KMS-11 (cell line): ENCODE measurements around the gene DRC1.

Source experiments
- H2AFZ ChIP-seq: fragments of 200-600 bp; sonication (generic); 2 replicates; pipeline ENCODE4 v1.6.1; 2016; ENCODE audit warnings: antibody characterized with exemption, mixed run types, low read depth
- H3K27ac ChIP-seq: fragments of 200-600 bp; sonication (generic); 2 replicates; pipeline ENCODE4 v1.6.1; 2016; ENCODE audit warnings: mild to moderate bottlenecking, mixed run types
- H3K27me3 ChIP-seq: fragments of 200-600 bp; sonication (generic); 2 replicates; pipeline ENCODE4 v1.6.1; 2017; ENCODE audit warnings: mild to moderate bottlenecking, low read depth, mixed run types, moderate library complexity; ENCODE audit not compliant: insufficient read depth
- H3K36me3 ChIP-seq: fragments of 200-600 bp; sonication (generic); 2 replicates; pipeline ENCODE4 v1.6.1; 2017; ENCODE audit warnings: mild to moderate bottlenecking, mixed run types; ENCODE audit not compliant: insufficient read depth
- H3K4me1 ChIP-seq: fragments of 200-600 bp; sonication (generic); 2 replicates; pipeline ENCODE4 v1.6.1; 2016; ENCODE audit warnings: mild to moderate bottlenecking, low read depth, mixed run types; ENCODE audit not compliant: poor library complexity, severe bottlenecking
- H3K4me2 ChIP-seq: fragments of 200-600 bp; sonication (generic); 2 replicates; pipeline ENCODE4 v1.7.0; 2016; ENCODE audit warnings: mild to moderate bottlenecking, mixed run types
- H3K4me3 ChIP-seq: fragments of 200-600 bp; sonication (generic); IDR thresholded peaks from 2 replicates; pipeline ENCODE4 v1.6.1; 2017; ENCODE audit warnings: low read depth, low read length, mixed read lengths; ENCODE audit not compliant: insufficient read depth
- H3K79me2 ChIP-seq: fragments of 200-600 bp; sonication (generic); 2 replicates; pipeline ENCODE4 v1.6.1; 2016; ENCODE audit warnings: low read depth, mixed run types; ENCODE audit not compliant: insufficient read depth
- H3K9ac ChIP-seq: fragments of 200-600 bp; sonication (generic); 2 replicates; pipeline ENCODE4 v1.6.1; 2016; ENCODE audit warnings: mild to moderate bottlenecking, mixed run types
- H4K20me1 ChIP-seq: fragments of 200-600 bp; sonication (generic); 2 replicates; pipeline ENCODE4 v1.6.1; 2016; ENCODE audit warnings: mild to moderate bottlenecking, mixed run types; ENCODE audit not compliant: insufficient read depth
- CTCF ChIP-seq: fragments of 200-600 bp; sonication (generic); conservative IDR thresholded peaks from 2 replicates; pipeline ENCODE4 v1.6.1; 2017; ENCODE audit warnings: low read depth, mild to moderate bottlenecking, antibody characterized with exemption, low read length, moderate library complexity, mixed read lengths

DRC1 gene

GRCh38 chr2:26470601-26471260 lies 69.0 kb downstream of the DRC1 start:
- Histone ChIP-seq H3K27ac (no peak overlapping the region), H4K20me1 (no peaks in the 10 kb centered on the region), H3K36me3 (no peaks in the 10 kb centered on the region), H3K4me3 (no peak overlapping the region), H3K4me1 (no peaks in the 10 kb centered on the region), H2AFZ (no peak overlapping the region), H3K4me2 (no peak overlapping the region), H3K27me3 (no peaks in the 10 kb centered on the region), H3K9ac (no peak overlapping the region), H3K79me2 (no peaks in the 10 kb centered on the region)
- TF ChIP-seq CTCF = no peak

GRCh38 chr2:26471289-26471688 lies 69.6 kb downstream of the DRC1 start:
- Histone ChIP-seq H3K9ac (no peak overlapping the region), H3K4me3 (no peak overlapping the region), H2AFZ (no peak overlapping the region), H3K79me2 (no peaks in the 10 kb centered on the region), H3K4me1 (no peaks in the 10 kb centered on the region), H3K36me3 (no peaks in the 10 kb centered on the region), H4K20me1 (no peaks in the 10 kb centered on the region), H3K4me2 (no peak overlapping the region), H3K27ac (no peak overlapping the region), H3K27me3 (no peaks in the 10 kb centered on the region)
- no peak for TF ChIP-seq CTCF

GRCh38 chr2:26471766-26472706 lies 70.3 kb downstream of the DRC1 start:
- Histone ChIP-seq H3K4me1 (no peaks in the 10 kb centered on the region), H3K9ac (no peak overlapping the region), H3K27ac (no peak overlapping the region), H3K27me3 (no peaks in the 10 kb centered on the region), H2AFZ (no peak overlapping the region), H3K36me3 (no peaks in the 10 kb centered on the region), H3K79me2 (no peaks in the 10 kb centered on the region), H4K20me1 (no peaks in the 10 kb centered on the region), H3K4me2 (no peak overlapping the region), H3K4me3 (no peak overlapping the region)
- TF ChIP-seq CTCF = no peak

- H3K4me3 ChIP-seq = no peak overlapping the region
- H2AFZ ChIP-seq = no peak overlapping the region
- no peak overlapping the region for H3K27ac ChIP-seq
- H3K79me2 ChIP-seq = no peaks in the 10 kb centered on the region
- H3K9ac ChIP-seq = no peak overlapping the region
- TF ChIP-seq CTCF = no peak
- H3K36me3 ChIP-seq = no peaks in the 10 kb centered on the region
- H3K4me2 ChIP-seq = no peak overlapping the region
- H3K27me3 ChIP-seq = no peaks in the 10 kb centered on the region
- no peaks in the 10 kb centered on the region for H3K4me1 ChIP-seq
- H4K20me1 ChIP-seq = no peaks in the 10 kb centered on the region
Measured at GRCh38 chr2:26472821-26473655, 71.3 kb downstream of the DRC1 start.
